Erythroblast (primary cell): ENCODE measurements around the gene DDX54.

Source experiments
- GATA1 ChIP-seq: IDR thresholded peaks from 2 replicates; pipeline ENCODE4 v1.6.1; 2011; ENCODE audit warnings: low read depth, mild to moderate bottlenecking, control low read depth, low read length, moderate library complexity
- POLR2A ChIP-seq: IDR thresholded peaks from 2 replicates; pipeline ENCODE4 v1.6.1; 2011; ENCODE audit warnings: mild to moderate bottlenecking, low read length

- TF ChIP-seq POLR2A = no peak
- no peak for TF ChIP-seq GATA1
Observed at GRCh38 chr12:113180333-113180732, 4.9 kb downstream of the DDX54 start.
